Suprapubic skin (tissue), 3 donors: ENCODE measurements around the gene SAMD8.

Source experiments
- CTCF ChIP-seq, 2 donors: fragments of 200-600 bp in 1 of 2; fragments of 450-650 bp in 1 of 2; sonication (generic) in 1 of 2; IDR thresholded peaks; one replicate each; pipeline ENCODE4 v1.5.1; 2016 to 2019; ENCODE audit warnings: antibody characterized with exemption in 2 of 2, mild to moderate bottlenecking in 1 of 2, moderate library complexity in 1 of 2
- EP300 ChIP-seq: sonication (generic); formaldehyde crosslinking; IDR thresholded peaks from one replicate; pipeline ENCODE4 v1.6.1; 2017; ENCODE audit warnings: antibody characterized with exemption
- POLR2A ChIP-seq, 2 donors: fragments of 450-650 bp; IDR thresholded peaks; one replicate each; pipeline ENCODE4 v1.6.1; 2017; ENCODE audit warnings: antibody characterized with exemption in 2 of 2, mild to moderate bottlenecking in 2 of 2, moderate library complexity in 2 of 2

GRCh38 chr10:75089634-75090033 lies 21.8 kb upstream of the SAMD8 start:
- TF ChIP-seq POLR2A (IDR thresholded peaks at IDR 0.05): no peak
- TF ChIP-seq CTCF (IDR thresholded peaks at IDR 0.05): no peak
- no peak for TF ChIP-seq EP300
